Measurements from ENCODE around the gene CORIN. TPM values are rescaled to one million over a fixed set of nuclear protein-coding genes. Genes with fewer than 3 reads are reported as not detected.
"Not testable (repeated sequence)": the region's sequence is repeated elsewhere in the genome, so short reads cannot be mapped to it uniquely, and the experiment has no call there.

Gene CORIN
- total RNA-seq, 1 experiment from 2014 or later = 3.5 TPM

DNA sequence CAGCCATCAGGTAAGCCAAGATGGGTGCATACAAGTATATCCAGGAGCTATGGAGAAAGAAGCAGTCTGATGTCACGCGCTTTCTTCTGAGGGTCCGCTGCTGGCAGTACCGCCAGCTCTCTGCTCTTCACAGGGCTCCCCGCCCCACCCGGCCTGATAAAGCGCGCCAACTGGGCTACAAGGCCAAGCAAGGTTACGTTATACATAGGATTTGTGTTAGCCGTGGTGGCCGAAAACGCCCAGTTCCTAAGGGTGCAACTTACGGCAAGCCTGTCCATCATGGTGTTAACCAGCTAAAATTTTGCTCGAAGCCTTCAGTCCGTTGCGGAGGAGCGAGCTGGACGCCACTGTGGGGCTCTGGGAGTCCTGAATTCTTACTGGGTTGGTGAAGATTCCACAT is 131.5 kb downstream of the CORIN start:
- ATAC-seq; RAD21 ChIA-PET (ENCODE audit: low non-redundant PET in 1 of 2, low total read pairs in 2 of 2, uncharacterized antibody in 2 of 2, unreplicated experiment in 2 of 2); DNase-seq (ENCODE audit: low read depth, low spot score); H3K36me3 ChIP-seq (ENCODE audit: control insufficient read depth in 1 of 2, insufficient read depth in 2 of 2, low read length in 2 of 2); H3K27me3 ChIP-seq (ENCODE audit: insufficient read depth, low read length); H3K27ac ChIP-seq (ENCODE audit: low read depth, low read length); H2AFZ ChIP-seq (ENCODE audit: low read depth, low read length, poor library complexity, severe bottlenecking); BruUV-seq (replicated peaks); H3K9me2 ChIP-seq (ENCODE audit: insufficient read depth); H3K4me3 ChIP-seq (replicated peaks in 1 of 2; ENCODE audit: low read depth in 1 of 2, low read length in 2 of 2); H3K79me2 ChIP-seq (ENCODE audit: insufficient read depth, low read length); POLR2A ChIA-PET; H3K4me1 ChIP-seq (ENCODE audit: control insufficient read depth in 1 of 2, insufficient read depth in 2 of 2, low read length in 2 of 2); H4K20me1 ChIP-seq (ENCODE audit: insufficient read depth); CTCF ChIA-PET; H3K9me3 ChIP-seq (ENCODE audit: control insufficient read depth in 1 of 2, insufficient read depth in 1 of 2, low read depth in 1 of 2, low read length in 2 of 2); H3K9ac ChIP-seq (ENCODE audit: low read length); H3K4me2 ChIP-seq (ENCODE audit: low read length): not testable (repeated sequence)
- intact Hi-C loops (cut with micrococcal nuclease) = loop anchor here (5.0 to 10.0 kb wide), 2 partner anchors 128 to 381 kb away; partner anchors contain the start of gene CORIN

DNA sequence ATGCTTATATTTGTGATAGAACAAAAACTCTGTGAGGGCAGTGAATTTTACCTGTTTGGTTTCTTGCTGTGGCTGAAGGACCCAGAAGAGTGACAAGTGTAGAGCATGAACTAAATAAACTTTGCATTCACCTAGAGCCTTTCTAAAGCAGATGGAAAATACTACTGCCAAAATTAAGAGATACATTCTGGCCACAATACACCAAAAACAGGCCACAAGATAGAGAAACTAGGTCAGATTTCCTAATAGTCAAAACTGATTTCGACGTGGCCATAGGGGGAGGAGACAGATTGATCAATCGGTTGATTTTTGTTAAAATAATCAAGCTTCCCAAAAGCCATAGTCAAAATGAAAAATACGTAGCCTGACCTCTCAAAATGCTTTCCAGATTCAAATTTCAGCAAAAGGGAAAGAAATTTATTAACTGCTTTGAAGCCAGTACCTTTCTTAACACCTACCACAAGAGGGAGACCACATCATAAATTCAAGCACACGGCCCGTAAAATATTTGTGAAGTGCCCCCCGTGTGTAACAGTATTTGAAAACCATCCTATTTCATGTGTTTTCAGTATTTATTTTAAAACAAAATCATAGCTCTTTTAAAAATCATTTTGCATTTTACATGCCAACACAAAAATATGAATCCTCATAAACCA is 132.4 kb downstream of the CORIN start:
- Histone ChIP-seq H3K27me3 (ENCODE audit: insufficient read depth, low read length) (no peaks in the 10 kb centered on the region), H3K4me3 (replicated peaks in 1 of 2; ENCODE audit: low read depth in 1 of 2, low read length in 2 of 2) (no peak overlapping the region), H3K36me3 (ENCODE audit: control insufficient read depth in 1 of 2, insufficient read depth in 2 of 2, low read length in 2 of 2) (no peaks in the 10 kb centered on the region), H4K20me1 (ENCODE audit: insufficient read depth) (no peaks in the 10 kb centered on the region), H3K4me2 (ENCODE audit: low read length) (no peak overlapping the region), H3K9ac (ENCODE audit: low read length) (no peak overlapping the region), H3K9me3 (ENCODE audit: control insufficient read depth in 1 of 2, insufficient read depth in 1 of 2, low read depth in 1 of 2, low read length in 2 of 2) (no peaks in the 10 kb centered on the region), H3K79me2 (ENCODE audit: insufficient read depth, low read length) (no peaks in the 10 kb centered on the region), H3K27ac (ENCODE audit: low read depth, low read length) (no peak overlapping the region), H3K4me1 (ENCODE audit: control insufficient read depth in 1 of 2, insufficient read depth in 2 of 2, low read length in 2 of 2) (no peaks in the 10 kb centered on the region), H2AFZ (ENCODE audit: low read depth, low read length, poor library complexity, severe bottlenecking) (no peak overlapping the region), H3K9me2 (ENCODE audit: insufficient read depth) (no peaks in the 10 kb centered on the region)
- intact Hi-C loops (cut with micrococcal nuclease) = loop anchor here (5.0 to 10.0 kb wide), 2 partner anchors 129 to 382 kb away; partner anchors contain the start of gene CORIN
- no peak for DNase-seq (ENCODE audit: low read depth, low spot score)
- ChIA-PET CTCF (interaction anchor here (2.1 kb wide), 1 partner anchor 228 kb away, joined by 7 read pairs; no protein-coding TSS in a partner anchor), POLR2A (no interaction called here), RAD21 (ENCODE audit: low non-redundant PET in 1 of 2, low total read pairs in 2 of 2, uncharacterized antibody in 2 of 2, unreplicated experiment in 2 of 2) (no interaction called here)
- TF ChIP-seq, protein P1, sequence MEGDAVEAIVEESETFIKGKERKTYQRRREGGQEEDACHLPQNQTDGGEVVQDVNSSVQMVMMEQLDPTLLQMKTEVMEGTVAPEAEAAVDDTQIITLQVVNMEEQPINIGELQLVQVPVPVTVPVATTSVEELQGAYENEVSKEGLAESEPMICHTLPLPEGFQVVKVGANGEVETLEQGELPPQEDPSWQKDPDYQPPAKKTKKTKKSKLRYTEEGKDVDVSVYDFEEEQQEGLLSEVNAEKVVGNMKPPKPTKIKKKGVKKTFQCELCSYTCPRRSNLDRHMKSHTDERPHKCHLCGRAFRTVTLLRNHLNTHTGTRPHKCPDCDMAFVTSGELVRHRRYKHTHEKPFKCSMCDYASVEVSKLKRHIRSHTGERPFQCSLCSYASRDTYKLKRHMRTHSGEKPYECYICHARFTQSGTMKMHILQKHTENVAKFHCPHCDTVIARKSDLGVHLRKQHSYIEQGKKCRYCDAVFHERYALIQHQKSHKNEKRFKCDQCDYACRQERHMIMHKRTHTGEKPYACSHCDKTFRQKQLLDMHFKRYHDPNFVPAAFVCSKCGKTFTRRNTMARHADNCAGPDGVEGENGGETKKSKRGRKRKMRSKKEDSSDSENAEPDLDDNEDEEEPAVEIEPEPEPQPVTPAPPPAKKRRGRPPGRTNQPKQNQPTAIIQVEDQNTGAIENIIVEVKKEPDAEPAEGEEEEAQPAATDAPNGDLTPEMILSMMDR (IDR thresholded peaks at IDR 0.05 in 2 of 3, conservative IDR thresholded peaks at IDR 0.05 in 1 of 3; ENCODE audit: borderline replicate concordance in 1 of 3, insufficient read depth in 1 of 3, low read depth in 2 of 3, low read length in 2 of 3) = peak; percentile 16 to 52 (median 43); a peak in 5 of 6 replicates
- TF ChIP-seq RAD21 (IDR thresholded peaks at IDR 0.05; ENCODE audit: low read depth) (peak; percentile 33; the same call in 1 of the 2 replicates), EGR1 (IDR thresholded peaks at IDR 0.05; ENCODE audit: low read depth) (no peak), ZNF274 (IDR thresholded peaks at IDR 0.05; ENCODE audit: low read depth, low read length) (no peak), CBX3 (IDR thresholded peaks at IDR 0.05; ENCODE audit: low read depth) (no peak), FOSL1 (IDR thresholded peaks at IDR 0.05; ENCODE audit: low read depth) (no peak), JUND (IDR thresholded peaks at IDR 0.05) (no peak), ELF1 (IDR thresholded peaks at IDR 0.05; ENCODE audit: borderline replicate concordance, low read depth) (no peak), EZH2phosphoT487 (IDR thresholded peaks at IDR 0.05; ENCODE audit: borderline replicate concordance) (no peak), TCF7L2 (IDR thresholded peaks at IDR 0.05; ENCODE audit: borderline replicate concordance, extremely low read depth, insufficient read depth, insufficient read length) (no peak), YY1 (IDR thresholded peaks at IDR 0.05; ENCODE audit: extremely low read depth, insufficient replicate concordance, low read depth, low read length) (no peak)
- no peak for ATAC-seq
- BruUV-seq (replicated peaks) = no TSS peak

Data from HCT116 (cell line).